ENCODE measurements around the gene CABLES2.
"Not testable (repeated sequence)": the region's sequence is repeated elsewhere in the genome, so short reads cannot be mapped to it uniquely, and the experiment has no call there.

CABLES2 gene

DNA sequence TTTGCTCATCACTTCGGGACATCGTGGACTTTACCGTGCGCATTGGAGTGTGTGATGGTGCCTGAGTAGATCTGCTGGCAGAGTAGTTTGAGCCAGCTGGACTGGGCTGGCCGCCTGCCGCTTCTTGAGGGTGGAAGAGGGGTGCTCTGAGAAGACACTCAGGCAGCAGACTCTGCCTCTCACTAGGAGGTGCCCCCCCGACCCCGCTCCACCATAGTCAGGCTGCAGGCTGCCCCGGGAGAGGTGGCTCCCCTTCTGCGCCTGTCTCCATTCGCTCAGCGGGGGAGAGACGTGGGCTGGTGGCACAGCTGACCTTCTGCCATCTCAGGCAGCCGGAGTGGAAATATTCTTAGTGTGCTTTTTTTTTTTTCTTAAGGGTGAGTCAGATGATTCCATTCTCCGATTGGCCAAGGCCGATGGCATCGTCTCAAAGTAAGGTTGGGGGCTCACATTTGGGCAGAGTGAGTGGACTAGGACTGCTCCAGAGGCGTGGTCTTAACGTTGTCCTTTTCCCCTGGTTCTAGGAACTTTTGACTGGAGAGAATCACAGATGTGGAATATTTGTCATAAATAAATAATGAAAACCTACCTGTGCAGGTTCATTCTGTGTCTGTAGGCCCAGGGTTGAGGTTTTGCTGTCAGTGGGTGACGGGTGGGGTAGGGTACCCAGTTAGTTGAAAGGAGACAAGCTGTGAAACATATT, 19.0 kb downstream of the CABLES2 start:
- DNase-seq: no peak

DNA sequence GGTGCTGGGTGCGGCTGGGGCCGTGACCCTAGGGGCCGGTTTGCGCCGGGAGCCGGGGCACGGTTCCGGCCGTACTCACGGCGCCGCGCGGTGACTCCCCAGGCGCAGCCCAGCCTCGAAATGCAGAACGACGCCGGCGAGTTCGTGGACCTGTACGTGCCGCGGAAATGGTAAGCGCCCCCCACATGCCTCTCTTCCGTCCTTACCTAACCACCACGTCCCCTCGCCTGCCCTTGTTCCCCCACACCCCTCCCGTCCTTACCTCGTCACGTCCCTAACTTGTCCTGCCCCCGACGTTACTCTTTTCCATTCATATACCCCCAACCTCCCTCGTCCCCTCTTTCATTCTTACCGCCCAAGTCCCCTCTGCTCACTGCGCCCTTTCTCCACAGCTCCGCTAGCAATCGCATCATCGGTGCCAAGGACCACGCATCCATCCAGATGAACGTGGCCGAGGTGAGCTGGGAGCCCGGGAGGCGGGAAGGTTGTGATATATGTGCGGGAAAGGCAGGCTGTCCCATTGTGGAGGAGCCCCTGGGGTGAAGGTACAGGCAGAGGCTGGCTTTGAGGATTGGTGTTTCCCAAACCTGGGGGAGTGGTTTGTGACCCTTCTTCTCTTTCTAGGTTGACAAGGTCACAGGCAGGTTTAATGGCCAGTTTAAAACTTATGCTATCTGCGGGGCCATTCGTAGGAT, 19.7 kb downstream of the CABLES2 start:
- no peak for DNase-seq

DNA sequence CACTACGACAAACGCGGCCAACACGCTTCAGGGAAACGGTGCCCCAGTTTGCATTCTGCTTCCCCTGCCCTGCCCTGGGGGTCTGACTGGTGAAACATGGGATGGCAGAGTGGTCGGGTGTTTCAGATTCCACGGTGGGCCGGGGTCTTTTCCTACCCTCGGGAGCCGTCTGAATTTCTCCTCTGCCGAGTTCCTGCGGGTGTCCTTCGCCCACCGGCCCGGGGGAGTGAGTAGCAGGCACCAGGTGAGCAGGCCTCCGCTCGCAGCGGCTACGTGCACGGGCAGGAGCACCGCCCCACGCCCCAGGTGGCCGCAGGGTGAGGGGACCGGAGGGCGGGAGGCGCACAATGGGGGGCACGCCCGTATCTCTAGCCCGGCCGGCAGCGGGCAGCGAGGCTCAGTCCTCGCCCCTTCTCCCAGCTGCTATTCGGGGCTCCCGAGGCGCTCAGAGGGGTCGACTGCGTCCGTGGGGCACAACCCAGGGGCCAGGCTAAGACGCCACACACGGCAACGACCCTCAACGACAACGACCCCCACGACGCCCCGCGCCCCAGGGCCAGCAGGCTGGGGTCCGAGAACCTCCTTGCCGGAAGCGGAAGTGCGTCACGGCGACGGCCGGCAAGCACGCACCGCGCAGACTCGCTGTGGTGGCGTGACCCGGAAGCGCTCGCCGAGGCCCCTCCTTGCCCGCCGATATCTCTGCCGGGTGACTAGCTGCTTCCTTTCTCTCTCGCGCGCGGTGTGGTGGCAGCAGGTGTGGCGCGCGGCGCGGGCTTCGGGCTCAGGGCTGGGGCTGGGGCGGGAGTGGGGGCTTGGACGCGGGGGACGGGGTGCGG, 20.5 kb downstream of the CABLES2 start, which contains the start of gene RPS21:
Gene RPS21, plus strand, starts transcription at position 721 of the 836 bp plus-strand sequence. CDS start 236 bp downstream, outside the sequence.
- peak; percentile 70 for DNase-seq

DNA sequence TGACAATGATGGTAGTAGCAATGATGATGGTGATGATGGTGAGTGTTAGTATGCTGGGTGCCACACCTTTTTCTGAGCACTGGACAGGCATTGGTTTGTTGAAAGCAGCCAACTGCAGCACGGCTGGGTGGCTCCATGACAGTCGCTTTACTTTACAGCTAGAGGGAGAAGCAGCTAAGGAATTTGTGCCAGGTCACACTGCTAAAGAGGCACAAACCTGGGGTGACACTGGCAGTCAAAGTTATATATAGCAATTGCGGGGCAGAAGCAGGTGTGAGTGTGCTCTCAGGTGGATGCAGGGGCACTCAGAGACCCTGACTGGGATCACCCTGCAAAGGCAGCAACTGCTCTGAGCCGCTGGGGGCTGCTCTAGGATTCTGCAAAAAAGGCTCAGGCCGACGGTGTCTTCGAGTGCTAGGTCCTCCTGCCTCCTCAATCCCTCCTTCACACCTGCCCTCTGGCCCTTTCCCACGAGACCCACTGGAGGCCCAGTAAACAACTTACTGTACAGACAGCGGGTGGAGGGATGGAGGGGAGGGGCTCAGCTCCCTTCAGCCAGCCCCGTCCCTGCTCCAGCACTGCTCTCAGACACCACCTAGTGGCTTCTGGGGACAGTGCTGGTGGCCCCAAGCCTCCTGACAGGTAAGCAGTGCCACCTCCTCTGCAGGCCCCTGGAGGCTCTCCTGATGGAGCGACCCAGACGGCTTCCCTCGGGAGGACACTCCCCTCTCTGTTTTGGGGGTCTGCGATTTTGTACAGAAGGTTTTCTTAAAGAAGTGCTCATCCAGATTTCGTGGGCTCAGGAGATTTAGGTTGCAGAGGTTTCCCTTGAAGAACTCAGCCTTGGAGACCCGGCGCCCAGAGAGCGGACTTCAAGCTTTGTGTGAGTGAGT, 24.5 kb downstream of the CABLES2 start:
- DNase-seq: peak; percentile 10

DNA sequence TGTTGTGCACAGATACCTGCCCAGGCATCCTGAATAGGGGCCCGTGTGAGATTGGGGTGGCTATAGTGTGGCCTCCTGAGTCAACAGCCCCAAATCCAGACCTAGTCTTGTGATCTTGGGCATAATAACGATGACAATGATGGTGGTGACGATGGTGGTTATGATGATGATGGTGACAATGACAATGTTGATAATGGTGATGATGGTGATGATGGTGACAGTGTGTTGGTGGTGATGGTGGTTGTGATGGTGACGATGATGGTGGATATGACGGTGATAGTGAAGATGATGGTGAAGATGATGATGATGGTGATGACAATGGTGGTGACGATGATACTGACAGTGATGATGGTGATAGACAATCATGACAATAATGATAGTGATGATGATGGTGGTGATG, 25.2 kb downstream of the CABLES2 start:
- DNase-seq: no peak

DNA sequence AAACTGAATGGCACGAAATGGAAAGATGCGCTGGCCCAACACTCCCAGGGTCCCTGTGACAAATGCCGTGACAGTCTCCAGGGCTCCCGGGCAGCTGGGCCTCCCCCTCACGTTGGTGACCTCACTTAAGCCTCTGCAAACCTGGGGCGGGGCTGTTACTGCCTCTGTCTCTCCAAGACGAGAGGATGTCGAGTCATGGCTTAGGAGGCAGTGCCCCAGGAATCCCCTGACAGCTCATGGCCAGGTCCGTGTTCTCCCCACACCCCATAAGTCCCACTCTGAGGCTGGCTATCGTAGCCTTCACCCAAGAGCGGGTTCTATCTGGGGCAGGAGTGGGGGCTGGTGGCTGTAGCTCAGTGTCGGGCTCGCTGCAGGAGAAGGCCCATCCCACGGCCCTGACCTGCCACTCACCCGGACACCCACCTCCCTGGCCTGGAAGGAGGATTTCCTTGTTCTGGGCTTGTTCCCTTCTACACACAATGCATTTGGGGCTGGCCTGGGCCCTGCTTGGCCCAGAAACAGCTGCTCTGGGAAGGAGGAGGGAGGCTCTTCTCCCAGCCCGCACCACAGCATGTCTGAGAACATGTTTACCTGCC, 25.8 kb downstream of the CABLES2 start:
- DNase-seq: no peak

DNA sequence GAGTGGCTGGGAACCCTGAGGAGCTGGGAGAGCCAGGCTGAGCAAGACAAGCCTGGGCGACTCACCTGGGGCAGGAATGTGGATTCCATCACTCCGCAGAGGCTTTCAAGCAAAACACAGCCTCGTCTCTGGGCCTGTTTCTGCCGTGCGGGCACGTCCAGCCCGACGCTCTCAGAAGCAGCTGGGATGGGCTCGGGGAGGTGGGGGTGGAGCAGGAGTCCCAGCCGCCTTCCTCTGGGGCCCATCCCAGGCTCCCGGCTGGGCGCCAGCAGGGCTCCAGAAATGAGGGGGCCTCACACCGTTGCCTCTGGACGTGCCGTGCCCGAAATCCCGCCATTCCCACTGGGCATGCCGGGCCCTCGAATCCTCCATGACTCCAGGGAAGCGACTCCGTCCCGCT, 28.9 kb downstream of the CABLES2 start:
- DNase-seq: no peak

DNA sequence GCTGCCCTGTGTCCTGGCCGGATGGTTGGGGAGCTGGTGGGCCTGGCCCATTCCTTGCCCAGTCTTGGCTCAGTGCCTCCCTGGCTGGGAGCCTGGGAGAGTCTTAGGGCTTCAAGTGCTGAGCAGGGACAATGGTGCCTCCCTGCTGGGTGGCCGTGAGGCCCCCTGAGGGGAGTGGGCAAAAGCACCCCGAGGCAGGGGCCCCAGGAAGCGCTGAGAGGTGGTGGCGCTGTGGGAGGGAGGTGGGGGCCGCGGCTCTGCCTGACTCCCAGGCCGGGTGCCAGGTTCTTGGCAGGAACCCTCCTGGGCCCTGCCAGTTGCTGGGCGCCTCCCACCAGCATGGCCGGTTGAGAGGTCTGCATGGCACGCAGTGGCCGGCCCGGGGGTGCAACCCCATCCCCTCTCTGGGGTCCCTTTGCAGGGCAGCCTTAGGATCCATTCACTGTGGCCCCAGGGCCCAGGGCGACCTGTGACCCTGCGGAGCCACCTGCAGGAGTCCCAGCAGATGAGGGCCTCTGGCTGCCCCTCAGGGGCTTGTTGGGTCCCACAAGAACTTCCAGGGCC, 29.4 kb downstream of the CABLES2 start:
- DNase-seq: no peak

DNA sequence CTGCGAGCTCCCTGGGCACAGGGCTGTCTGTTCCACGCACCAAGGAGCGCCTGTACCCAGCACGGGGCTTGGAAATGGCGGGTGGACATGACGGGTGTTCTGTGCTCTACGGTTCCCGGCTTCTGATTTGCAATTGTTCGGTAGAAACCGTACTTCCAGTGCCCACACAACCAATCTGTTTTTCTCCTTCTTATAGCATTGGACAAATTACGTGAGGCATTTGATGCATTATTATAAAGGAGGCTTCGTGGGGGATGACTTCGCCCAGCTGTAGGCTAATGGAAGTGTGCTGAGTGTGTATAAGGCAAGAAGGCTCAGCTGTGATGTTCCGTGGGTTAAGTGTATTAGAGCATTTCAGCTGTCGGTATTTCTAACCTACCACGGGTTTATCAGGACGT, 30.0 kb downstream of the CABLES2 start:
- DNase-seq: no peak

DNA sequence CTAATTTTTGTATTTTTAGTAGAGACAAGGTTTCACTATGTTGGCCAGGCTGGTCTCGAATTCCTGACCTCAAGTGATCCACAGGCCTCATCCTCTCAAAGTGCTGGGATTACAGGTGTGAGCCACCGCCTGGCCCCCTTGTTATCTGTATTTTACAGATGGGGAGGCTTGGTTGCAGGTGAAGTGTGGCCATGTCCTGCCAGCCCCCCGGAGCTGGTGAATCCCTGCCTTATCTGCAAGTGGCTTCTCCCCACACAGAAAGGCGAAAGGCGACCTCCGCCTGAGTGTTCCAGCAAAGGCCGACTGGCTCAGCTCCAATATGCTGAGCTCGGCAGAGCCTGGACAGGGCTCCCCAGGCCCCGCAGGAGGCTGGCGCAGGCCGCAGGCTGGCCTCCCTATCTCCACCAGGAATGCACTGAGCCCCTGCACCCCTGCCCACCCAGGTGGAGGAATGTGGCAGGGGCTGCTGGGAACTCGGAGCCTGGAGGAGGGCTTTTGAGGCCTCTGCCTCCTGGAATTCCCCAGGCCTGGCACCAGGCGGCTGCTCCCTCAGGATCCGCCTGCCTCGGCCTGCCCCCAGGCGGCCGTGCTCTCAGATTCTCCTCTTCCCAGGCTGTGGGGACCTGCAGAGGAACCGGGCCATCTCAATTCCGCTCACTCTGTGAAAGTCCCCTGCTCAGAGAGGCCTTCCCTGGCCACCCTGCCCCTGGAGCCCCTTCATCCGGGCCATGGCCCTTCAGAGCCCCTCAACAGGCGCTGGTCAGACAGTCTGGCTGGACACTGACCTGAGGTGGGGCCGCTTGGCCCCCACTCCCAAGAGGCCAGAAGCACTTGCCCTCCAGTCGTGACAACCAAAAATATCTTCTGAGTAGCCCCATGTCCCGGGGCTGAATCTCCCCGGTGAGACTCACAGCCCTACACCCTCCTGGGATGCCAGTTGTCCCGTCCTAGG, 30.7 kb downstream of the CABLES2 start:
- no peak for DNase-seq

DNA sequence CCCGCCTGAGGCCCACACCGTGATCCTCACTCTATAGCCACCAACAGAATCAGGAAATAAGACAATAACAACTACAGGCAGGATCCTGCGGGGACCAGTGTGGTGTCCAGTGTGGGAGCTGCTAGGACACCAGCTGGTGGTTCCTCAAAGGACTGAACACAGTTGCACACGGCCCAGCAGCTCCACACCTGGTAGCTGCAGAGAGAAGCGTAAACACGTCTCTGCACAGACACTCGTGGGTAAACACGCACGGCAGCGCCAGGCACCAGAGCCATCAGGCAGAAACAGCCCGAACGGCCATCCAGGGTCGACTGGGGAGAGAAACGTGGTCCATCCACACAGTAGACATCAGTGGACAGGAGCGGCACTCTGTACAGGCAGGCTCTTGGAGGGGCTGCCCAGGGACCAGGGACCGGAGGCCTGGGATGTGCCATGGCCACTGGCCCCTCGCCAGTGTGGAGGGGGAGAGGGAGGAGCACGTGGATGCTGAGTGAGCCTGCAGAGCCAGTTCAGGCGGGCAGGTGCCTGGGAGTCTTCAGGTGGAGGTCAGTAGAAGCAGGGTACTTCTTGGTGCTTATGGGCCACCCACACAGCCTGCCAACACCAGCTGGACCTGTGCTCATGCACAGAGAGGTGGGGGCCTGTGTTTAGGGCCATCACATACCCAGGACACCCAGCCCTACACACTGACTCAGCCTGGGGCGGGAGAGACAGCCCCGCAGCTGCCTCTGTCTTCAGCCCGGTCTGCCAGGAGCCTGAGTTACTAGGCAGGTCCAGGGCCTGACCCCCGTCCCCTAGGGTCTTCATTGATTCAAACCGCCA, 32.5 kb downstream of the CABLES2 start:
- DNase-seq: no peak

DNA sequence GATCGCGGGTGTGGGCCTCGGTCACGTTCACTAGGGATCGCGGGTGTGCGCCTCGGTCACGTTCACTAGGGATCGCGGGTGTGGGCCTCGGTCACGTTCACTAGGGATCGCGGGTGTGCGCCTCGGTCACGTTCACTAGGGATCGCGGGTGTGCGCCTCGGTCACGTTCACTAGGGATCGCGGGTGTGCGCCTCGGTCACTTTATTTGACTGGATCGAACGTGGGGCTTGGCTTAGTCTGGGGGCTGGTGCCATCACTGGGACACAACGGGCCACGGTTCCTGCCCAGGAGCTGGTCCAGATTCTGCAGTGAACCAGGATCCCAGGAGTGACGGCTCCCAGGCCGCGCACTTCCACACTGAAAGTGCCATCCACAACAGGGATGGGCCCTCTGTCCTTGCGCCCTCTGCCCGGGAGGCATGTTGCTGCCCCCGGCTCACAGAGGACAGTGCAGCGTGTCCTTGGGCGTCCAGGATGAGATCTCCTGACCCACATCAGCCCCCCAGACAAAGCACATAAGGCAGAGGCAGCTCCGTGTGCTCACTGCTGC, 33.4 kb downstream of the CABLES2 start:
- DNase-seq: not testable (repeated sequence)

DNA sequence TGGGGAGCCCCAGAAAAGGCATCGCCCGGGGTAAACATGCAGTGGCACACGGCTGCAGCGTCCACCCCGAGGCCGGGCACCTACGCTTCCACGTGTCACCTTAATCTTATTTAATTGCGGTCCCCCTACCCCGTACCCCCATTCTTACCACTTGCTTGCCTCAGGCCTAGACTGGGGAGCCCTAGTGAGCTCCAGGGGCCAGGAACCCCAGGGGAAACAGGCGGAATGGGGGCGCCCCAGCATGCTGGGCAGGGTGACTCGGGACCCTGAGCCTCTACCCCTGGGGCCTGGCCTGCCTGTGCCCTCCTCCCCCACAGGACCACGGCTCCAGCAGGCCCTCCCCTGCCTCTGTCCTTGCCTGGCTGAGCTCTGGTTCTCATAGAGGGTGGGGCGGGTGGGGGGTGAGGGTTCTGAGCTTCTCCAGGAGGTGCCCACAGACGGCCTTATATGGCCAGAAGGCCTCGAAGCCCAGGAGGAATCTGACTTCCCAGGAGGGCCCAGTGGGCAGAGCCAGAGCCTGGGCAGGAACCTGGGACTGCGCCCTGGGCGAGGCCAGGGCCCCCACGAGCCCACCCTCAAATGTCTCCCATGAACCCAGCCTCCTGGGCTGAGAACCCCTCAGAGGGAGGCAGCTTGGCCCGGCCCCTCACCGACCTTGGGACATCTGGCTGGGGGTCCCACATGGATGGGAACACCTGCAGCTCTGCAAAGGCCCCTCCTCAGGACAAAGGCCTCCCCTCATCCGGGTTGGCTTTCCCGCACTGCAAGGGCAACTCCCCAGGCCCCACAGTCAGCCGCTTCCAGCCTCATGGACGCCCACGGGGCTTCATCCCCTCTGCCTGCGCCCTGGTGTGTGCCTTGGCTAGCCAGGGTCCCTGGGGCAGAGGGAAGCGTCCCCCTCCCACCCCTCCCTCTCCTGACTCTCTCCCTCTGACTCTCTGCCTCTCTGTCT, 34.8 kb downstream of the CABLES2 start:
- no peak for DNase-seq

DNA sequence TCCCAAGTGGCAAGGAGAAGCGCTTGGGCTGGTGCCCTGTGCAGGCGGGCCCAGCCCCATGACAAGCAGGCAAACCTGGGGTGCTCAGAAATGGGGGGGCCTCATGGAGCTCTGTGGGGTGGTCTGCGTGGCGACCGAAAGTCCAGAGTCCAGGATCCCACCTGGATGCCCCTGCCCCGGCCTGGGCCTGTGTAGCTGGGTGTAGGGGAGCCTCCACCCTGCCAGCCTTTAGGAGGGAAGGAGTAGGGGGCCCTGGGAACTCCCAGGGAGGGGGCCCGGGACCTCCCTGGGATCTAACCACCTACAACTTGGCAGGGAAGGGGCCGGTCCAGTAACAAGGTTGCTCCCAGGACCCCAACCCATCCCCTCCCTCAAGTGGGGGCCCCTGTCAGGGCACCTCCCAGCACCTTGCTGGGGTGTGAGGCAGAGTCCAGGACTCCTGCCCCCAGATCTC, 35.5 kb downstream of the CABLES2 start:
- DNase-seq: no peak

DNA sequence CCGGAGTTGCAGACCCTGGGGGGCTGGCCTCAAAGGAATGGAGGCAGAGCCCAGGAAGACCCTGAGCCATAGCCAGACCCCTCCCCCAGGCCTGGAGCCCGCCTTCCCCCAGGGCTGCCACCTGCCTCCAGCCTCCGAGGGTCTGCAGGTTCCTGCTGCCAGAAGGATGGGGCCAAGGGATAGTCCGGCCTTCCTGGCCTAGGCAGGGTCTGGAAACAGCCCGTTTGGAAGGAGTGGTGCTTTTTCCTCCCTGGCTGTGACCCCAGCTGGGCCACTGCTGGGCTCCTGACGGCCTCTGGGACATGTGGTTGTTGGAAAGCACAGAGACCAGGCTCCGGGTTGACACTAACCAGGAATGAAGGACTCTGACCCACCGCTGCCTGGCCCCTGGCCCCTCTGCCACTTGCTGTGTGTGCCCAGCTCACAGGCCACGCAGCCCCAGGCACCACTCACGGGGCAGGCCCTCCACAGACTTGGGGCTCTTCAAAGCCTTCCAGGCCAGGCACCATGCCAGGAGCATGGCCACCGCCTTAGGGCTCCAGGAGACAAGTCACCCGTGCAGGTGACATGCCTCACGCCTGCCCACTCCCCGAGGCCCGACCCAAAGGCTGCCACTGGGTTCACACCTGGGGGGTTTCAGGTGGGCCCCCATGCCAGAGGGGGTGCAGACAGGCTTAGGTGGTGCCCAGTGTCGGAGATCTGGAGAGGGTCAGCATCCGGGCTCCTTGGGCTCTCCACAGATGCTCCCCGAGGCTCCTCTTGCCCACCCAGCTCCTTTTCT, 36.1 kb downstream of the CABLES2 start:
- no peak for DNase-seq

DNA sequence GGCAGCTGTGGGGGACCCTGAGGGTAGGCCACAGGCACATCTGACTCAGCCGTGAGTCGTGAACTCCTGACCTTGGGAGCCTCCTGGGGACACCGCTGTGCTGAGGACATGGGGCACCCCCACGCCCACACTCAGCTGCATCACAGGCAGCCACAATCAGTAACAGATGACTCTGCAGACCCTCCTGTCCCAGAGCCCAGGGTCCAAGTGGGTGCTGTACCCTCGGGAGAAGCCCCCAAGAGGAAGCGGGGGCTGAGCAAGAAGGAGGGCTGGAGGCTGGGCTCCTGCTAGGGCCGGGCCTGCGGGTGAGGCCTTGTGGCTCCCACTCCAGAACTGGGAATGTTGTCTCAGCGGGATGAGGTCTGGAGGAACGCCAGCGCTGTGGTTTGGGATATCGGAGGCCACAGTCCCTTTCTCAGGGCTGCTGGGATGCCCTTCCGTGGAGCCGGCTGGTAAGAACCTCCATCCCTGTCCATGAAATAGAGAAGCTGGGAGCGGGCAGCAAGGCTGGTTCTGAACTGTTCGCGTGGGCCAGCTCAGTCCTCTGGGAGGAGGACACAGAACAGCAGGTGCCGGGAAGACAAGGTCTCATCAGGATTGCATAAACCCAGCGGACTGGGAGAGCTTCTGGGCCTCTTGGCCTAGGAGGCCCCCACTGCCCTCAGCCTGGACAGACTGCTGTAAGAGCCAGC, 36.8 kb downstream of the CABLES2 start:
- no peak for DNase-seq

DNA sequence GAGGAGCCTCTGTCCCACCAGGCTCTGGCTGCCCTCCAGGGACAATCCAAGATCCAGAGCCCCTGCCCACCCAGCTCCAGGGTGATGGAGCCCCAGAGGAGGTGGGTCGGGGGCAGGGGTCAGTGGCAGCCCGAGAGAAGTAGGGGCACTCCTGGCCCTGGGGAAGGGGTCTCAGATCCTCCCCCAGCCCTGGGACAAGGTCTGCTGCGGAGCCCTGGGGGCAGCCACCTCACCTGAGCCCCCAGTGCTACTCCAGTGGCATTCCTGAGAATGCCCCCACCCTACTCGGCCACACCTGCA, 37.3 kb downstream of the CABLES2 start:
- DNase-seq: no peak

Measured in GF-D8 (cell line).